Astrocyte (in vitro differentiated cells and primary cell): ENCODE data around the gene TAAR9. TPM values are rescaled to one million over a fixed set of nuclear protein-coding genes. Genes with fewer than 3 reads are reported as not detected.

Source experiments
- DNase-seq: peaks from one replicate; pipeline ENCODE4 v3.0.0-alpha.2; 2010; ENCODE audit warnings: low read depth
- FAIRE-seq: peaks from 2 replicates; lab custom pipeline; 2011; peaks lifted over from hg19 to GRCh38; lab: Jason Lieb, UNC
- H2AFZ ChIP-seq: 2 replicates; pipeline ENCODE4 v1.6.0; 2012; ENCODE audit warnings: low read depth, low read length, inconsistent platforms
- H3K27ac ChIP-seq: 2 replicates; pipeline ENCODE4 v1.5.1; 2011; ENCODE audit warnings: low read depth, low read length, inconsistent platforms
- H3K27me3 ChIP-seq: 2 replicates; pipeline ENCODE4 v1.6.0; 2011; ENCODE audit warnings: low read length, inconsistent platforms; ENCODE audit not compliant: insufficient read depth
- H3K36me3 ChIP-seq: 2 replicates; pipeline ENCODE4 v1.5.1; 2011; ENCODE audit warnings: low read length, inconsistent platforms; ENCODE audit not compliant: insufficient read depth
- H3K4me1 ChIP-seq: 2 replicates; pipeline ENCODE4 v1.5.1; 2011; ENCODE audit warnings: low read length, inconsistent platforms; ENCODE audit not compliant: insufficient read depth
- H3K4me2 ChIP-seq: 2 replicates; pipeline ENCODE4 v1.6.0; 2012; ENCODE audit warnings: low read length, inconsistent platforms
- H3K4me3 ChIP-seq: 2 replicates; pipeline ENCODE4 v1.5.1; 2011; ENCODE audit warnings: low read depth, mild to moderate bottlenecking, low read length, inconsistent platforms; ENCODE audit not compliant: insufficient read depth
- H3K79me2 ChIP-seq: 2 replicates; pipeline ENCODE4 v1.6.0; 2012; ENCODE audit warnings: mild to moderate bottlenecking, low read length, inconsistent platforms; ENCODE audit not compliant: insufficient read depth
- H3K9ac ChIP-seq: 2 replicates; pipeline ENCODE4 v1.6.0; 2012; ENCODE audit warnings: mild to moderate bottlenecking, low read length, inconsistent platforms
- H3K9me3 ChIP-seq: 2 replicates; pipeline ENCODE4 v1.5.1; 2012; ENCODE audit warnings: low read depth, mild to moderate bottlenecking, low read length, inconsistent platforms; ENCODE audit not compliant: insufficient read depth
- H4K20me1 ChIP-seq: 2 replicates; pipeline ENCODE4 v1.6.0; 2012; ENCODE audit warnings: low read length, inconsistent platforms; ENCODE audit not compliant: insufficient read depth
- H3K27ac Mint-ChIP-seq: one replicate; pipeline ENCODE4 v1.8.0; 2021; ENCODE audit warnings: mild to moderate bottlenecking, mixed read lengths; ENCODE audit not compliant: unreplicated experiment
- H3K27me3 Mint-ChIP-seq: one replicate; pipeline ENCODE4 v1.8.0; 2021; ENCODE audit warnings: low read depth, mixed read lengths; ENCODE audit not compliant: unreplicated experiment
- H3K36me3 Mint-ChIP-seq: one replicate; pipeline ENCODE4 v1.8.0; 2021; ENCODE audit warnings: low read depth, mixed read lengths; ENCODE audit not compliant: unreplicated experiment
- H3K4me1 Mint-ChIP-seq: one replicate; pipeline ENCODE4 v1.8.0; 2021; ENCODE audit warnings: low read depth, mixed read lengths; ENCODE audit not compliant: unreplicated experiment
- H3K4me3 Mint-ChIP-seq: one replicate; pipeline ENCODE4 v1.8.0; 2021; ENCODE audit warnings: mild to moderate bottlenecking, moderate library complexity, mixed read lengths; ENCODE audit not compliant: unreplicated experiment
- H3K9me3 Mint-ChIP-seq: one replicate; pipeline ENCODE4 v1.8.0; 2021; ENCODE audit warnings: mild to moderate bottlenecking, mixed read lengths; ENCODE audit not compliant: unreplicated experiment
- EZH2 ChIP-seq: IDR thresholded peaks from 2 replicates; pipeline ENCODE4 v1.6.1; 2012; ENCODE audit warnings: mild to moderate bottlenecking, low read length, inconsistent platforms; ENCODE audit not compliant: insufficient read depth
- total RNA-seq: library from RNA; stranded (reverse); gene quantifications from 2 replicates; pipeline ENCODE4 v1.2.1, GENCODE V29; 2021
- TF ChIP-seq, protein P1 (sequence below): IDR thresholded peaks from 2 replicates; pipeline ENCODE4 v1.5.1; 2011; ENCODE audit warnings: low read depth, mild to moderate bottlenecking, inconsistent platforms, low read length, moderate library complexity; ENCODE audit not compliant: insufficient read depth

The TAAR9 gene
- total RNA-seq, 1 donor from 2014 or later = not detected

DNA sequence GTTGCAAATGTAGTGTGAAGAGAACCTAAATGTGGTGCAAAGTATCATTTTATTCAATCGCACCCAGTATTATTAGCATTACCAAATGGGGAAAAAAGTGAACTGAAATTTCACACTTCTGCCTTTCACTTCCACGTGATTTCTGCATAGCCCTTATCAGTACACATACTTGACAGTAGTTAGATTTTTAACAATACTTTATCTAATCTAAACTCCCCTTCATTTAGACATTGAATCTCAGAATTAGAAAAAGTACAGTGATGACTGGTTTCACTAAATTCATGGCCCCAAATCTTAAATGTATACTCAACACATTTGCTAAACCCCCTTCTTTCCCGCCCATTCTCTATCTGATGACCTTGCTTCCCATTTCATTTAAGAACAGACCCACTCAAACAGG is 39.4 kb upstream of the TAAR9 start:
- Mint-ChIP-seq H3K9me3 (peaks cover 5% of the 10 kb centered on the region), H3K27me3 (no peaks in the 10 kb centered on the region), H3K4me3 (no peak overlapping the region), H3K36me3 (peaks cover 11% of the 10 kb centered on the region), H3K27ac (no peak overlapping the region), H3K4me1 (peaks cover 2% of the 10 kb centered on the region)
- H4K20me1 ChIP-seq = peaks cover 24% of the 10 kb centered on the region
- H3K4me2 ChIP-seq = no peak overlapping the region
- FAIRE-seq (no peak), DNase-seq (no peak)
- peaks cover 2% of the 10 kb centered on the region for H3K36me3 ChIP-seq
- no peak overlapping the region for H2AFZ ChIP-seq
- no peak overlapping the region for H3K4me3 ChIP-seq
- no peak overlapping the region for H3K27ac ChIP-seq
- peaks cover 18% of the 10 kb centered on the region for H3K79me2 ChIP-seq
- H3K4me1 ChIP-seq = no peaks in the 10 kb centered on the region
- H3K27me3 ChIP-seq = no peaks in the 10 kb centered on the region
- H3K9ac ChIP-seq = no peak overlapping the region
- TF ChIP-seq, protein P1, sequence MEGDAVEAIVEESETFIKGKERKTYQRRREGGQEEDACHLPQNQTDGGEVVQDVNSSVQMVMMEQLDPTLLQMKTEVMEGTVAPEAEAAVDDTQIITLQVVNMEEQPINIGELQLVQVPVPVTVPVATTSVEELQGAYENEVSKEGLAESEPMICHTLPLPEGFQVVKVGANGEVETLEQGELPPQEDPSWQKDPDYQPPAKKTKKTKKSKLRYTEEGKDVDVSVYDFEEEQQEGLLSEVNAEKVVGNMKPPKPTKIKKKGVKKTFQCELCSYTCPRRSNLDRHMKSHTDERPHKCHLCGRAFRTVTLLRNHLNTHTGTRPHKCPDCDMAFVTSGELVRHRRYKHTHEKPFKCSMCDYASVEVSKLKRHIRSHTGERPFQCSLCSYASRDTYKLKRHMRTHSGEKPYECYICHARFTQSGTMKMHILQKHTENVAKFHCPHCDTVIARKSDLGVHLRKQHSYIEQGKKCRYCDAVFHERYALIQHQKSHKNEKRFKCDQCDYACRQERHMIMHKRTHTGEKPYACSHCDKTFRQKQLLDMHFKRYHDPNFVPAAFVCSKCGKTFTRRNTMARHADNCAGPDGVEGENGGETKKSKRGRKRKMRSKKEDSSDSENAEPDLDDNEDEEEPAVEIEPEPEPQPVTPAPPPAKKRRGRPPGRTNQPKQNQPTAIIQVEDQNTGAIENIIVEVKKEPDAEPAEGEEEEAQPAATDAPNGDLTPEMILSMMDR = no peak
- TF ChIP-seq EZH2 = no peak
- H3K9me3 ChIP-seq = no peaks in the 10 kb centered on the region

DNA sequence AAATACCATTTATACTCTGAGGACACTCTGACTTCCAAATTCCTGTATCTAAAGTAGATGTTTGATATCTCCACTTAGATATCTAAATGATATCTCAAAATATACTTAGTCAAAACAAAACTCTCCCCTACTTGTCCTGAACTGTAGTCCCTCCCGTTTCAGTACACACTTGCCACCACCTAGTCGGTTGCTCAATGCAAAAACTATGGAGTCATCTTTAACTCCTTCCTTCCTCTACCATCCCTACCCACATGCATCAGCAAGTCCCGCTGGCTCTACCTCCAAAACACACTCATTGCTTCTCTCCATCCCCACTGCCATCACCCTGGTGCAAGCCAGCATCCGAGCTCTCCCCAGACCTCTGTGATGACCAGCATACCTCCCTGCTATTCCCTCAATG is 38.3 kb upstream of the TAAR9 start:
- Histone ChIP-seq H3K79me2 (peaks cover 17% of the 10 kb centered on the region), H4K20me1 (peaks cover 29% of the 10 kb centered on the region), H3K27ac (no peak overlapping the region), H3K27me3 (no peaks in the 10 kb centered on the region), H3K4me3 (no peak overlapping the region), H3K9ac (no peak overlapping the region), H3K36me3 (peaks cover 2% of the 10 kb centered on the region), H3K9me3 (no peaks in the 10 kb centered on the region), H3K4me2 (no peak overlapping the region), H2AFZ (no peak overlapping the region), H3K4me1 (no peaks in the 10 kb centered on the region)
- Mint-ChIP-seq H3K4me3 (no peak overlapping the region), H3K27me3 (no peaks in the 10 kb centered on the region), H3K36me3 (peaks cover 7% of the 10 kb centered on the region), H3K9me3 (no peaks in the 10 kb centered on the region), H3K27ac (no peak overlapping the region), H3K4me1 (peaks cover 8% of the 10 kb centered on the region)
- DNase-seq = no peak
- no peak for FAIRE-seq
- TF ChIP-seq, protein P1 = no peak
- TF ChIP-seq EZH2 = no peak

GRCh38 chr6:132504757-132505156 is 33.3 kb upstream of the TAAR9 start:
- Mint-ChIP-seq H3K4me3 (no peak overlapping the region), H3K36me3 (peaks cover 13% of the 10 kb centered on the region), H3K9me3 (no peaks in the 10 kb centered on the region), H3K4me1 (peaks cover 17% of the 10 kb centered on the region), H3K27me3 (no peaks in the 10 kb centered on the region), H3K27ac (no peak overlapping the region)
- Histone ChIP-seq H4K20me1 (peaks cover 57% of the 10 kb centered on the region), H3K36me3 (peaks cover 5% of the 10 kb centered on the region), H3K79me2 (peaks cover 60% of the 10 kb centered on the region), H2AFZ (no peak overlapping the region), H3K27me3 (no peaks in the 10 kb centered on the region), H3K9me3 (no peaks in the 10 kb centered on the region), H3K27ac (no peak overlapping the region), H3K4me3 (no peak overlapping the region), H3K4me1 (no peaks in the 10 kb centered on the region), H3K4me2 (no peak overlapping the region), H3K9ac (no peak overlapping the region)
- no peak for TF ChIP-seq EZH2
- TF ChIP-seq, protein P1 = no peak
- DNase-seq (no peak), FAIRE-seq (no peak)
